ENCODE data around the gene CAMK2A.

GRCh38 chr5:150215979-150216944, 73.3 kb downstream of the CAMK2A start:
- TF ChIP-seq, protein P1, sequence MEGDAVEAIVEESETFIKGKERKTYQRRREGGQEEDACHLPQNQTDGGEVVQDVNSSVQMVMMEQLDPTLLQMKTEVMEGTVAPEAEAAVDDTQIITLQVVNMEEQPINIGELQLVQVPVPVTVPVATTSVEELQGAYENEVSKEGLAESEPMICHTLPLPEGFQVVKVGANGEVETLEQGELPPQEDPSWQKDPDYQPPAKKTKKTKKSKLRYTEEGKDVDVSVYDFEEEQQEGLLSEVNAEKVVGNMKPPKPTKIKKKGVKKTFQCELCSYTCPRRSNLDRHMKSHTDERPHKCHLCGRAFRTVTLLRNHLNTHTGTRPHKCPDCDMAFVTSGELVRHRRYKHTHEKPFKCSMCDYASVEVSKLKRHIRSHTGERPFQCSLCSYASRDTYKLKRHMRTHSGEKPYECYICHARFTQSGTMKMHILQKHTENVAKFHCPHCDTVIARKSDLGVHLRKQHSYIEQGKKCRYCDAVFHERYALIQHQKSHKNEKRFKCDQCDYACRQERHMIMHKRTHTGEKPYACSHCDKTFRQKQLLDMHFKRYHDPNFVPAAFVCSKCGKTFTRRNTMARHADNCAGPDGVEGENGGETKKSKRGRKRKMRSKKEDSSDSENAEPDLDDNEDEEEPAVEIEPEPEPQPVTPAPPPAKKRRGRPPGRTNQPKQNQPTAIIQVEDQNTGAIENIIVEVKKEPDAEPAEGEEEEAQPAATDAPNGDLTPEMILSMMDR (IDR thresholded peaks at IDR 0.05): no peak
- no peak for TF ChIP-seq RXRA (IDR thresholded peaks at IDR 0.05; ENCODE audit: borderline replicate concordance, low read depth)
- TF ChIP-seq SMC3 (IDR thresholded peaks at IDR 0.05; ENCODE audit: low read depth, low read length): no peak
- no peak for TF ChIP-seq RAD21 (IDR thresholded peaks at IDR 0.05; ENCODE audit: low read length)
- TF ChIP-seq, protein P2, sequence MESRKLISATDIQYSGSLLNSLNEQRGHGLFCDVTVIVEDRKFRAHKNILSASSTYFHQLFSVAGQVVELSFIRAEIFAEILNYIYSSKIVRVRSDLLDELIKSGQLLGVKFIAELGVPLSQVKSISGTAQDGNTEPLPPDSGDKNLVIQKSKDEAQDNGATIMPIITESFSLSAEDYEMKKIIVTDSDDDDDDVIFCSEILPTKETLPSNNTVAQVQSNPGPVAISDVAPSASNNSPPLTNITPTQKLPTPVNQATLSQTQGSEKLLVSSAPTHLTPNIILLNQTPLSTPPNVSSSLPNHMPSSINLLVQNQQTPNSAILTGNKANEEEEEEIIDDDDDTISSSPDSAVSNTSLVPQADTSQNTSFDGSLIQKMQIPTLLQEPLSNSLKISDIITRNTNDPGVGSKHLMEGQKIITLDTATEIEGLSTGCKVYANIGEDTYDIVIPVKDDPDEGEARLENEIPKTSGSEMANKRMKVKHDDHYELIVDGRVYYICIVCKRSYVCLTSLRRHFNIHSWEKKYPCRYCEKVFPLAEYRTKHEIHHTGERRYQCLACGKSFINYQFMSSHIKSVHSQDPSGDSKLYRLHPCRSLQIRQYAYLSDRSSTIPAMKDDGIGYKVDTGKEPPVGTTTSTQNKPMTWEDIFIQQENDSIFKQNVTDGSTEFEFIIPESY (IDR thresholded peaks at IDR 0.05; ENCODE audit: borderline replicate concordance, low read depth): no peak
- TF ChIP-seq GABPA (IDR thresholded peaks at IDR 0.05; ENCODE audit: low read depth): no peak
- no peak for TF ChIP-seq POLR2AphosphoS5 (IDR thresholded peaks at IDR 0.05; ENCODE audit: low read depth, low read length)
- no peak for TF ChIP-seq CHD2 (IDR thresholded peaks at IDR 0.05; ENCODE audit: low read length, partially characterized antibody)
